ENCODE data around the gene EIF2D.
"Not testable (repeated sequence)": the region's sequence is repeated elsewhere in the genome, so short reads cannot be mapped to it uniquely, and the experiment has no call there.

EIF2D gene

GRCh38 chr1:206587904-206588303 lies 24.4 kb downstream of the EIF2D start:
- FAIRE-seq, result no peak
- no peak for DNase-seq (ENCODE audit: low spot score)

GRCh38 chr1:206586501-206587445 lies 25.5 kb downstream of the EIF2D start:
- FAIRE-seq (no peak), DNase-seq (ENCODE audit: low spot score) (no peak)

GRCh38 chr1:206584683-206585082 lies 27.6 kb downstream of the EIF2D start:
- no peak for FAIRE-seq
- DNase-seq (ENCODE audit: low spot score), result no peak

- DNase-seq (ENCODE audit: low spot score), result peak; percentile 67
- FAIRE-seq, result no peak
Observed at GRCh38 chr1:206583707-206584648, 28.3 kb downstream of the EIF2D start.

GRCh38 chr1:206582971-206583706 lies 29.1 kb downstream of the EIF2D start:
- FAIRE-seq, result no peak
- DNase-seq (ENCODE audit: low spot score), result no peak

GRCh38 chr1:206582537-206582936 lies 29.7 kb downstream of the EIF2D start:
- DNase-seq (ENCODE audit: low spot score) (no peak), FAIRE-seq (no peak)

- no peak for FAIRE-seq
- no peak for DNase-seq (ENCODE audit: low spot score)
Observed at GRCh38 chr1:206581571-206581981, 30.7 kb downstream of the EIF2D start.

- FAIRE-seq; DNase-seq (ENCODE audit: low spot score): not testable (repeated sequence)
Observed at GRCh38 chr1:206581114-206581497, 31.2 kb downstream of the EIF2D start.

- no peak for DNase-seq (ENCODE audit: low spot score)
- FAIRE-seq, result no peak
Observed at GRCh38 chr1:206580438-206581113, 31.7 kb downstream of the EIF2D start.

- FAIRE-seq, result no peak
- DNase-seq (ENCODE audit: low spot score), result peak; percentile 40
Observed at GRCh38 chr1:206579747-206580437, 32.4 kb downstream of the EIF2D start.

- DNase-seq (ENCODE audit: low spot score), result no peak
Observed at GRCh38 chr1:206578978-206579374, 33.3 kb downstream of the EIF2D start.

GRCh38 chr1:206578068-206578977 lies 33.9 kb downstream of the EIF2D start:
- FAIRE-seq (no peak), DNase-seq (ENCODE audit: low spot score) (no peak)

More at GRCh38 chr1:206578978-206579374, 33.3 kb downstream of the EIF2D start:
- FAIRE-seq, result no peak

- DNase-seq (ENCODE audit: low spot score) (no peak), FAIRE-seq (no peak)
Observed at GRCh38 chr1:206577626-206578025, 34.6 kb downstream of the EIF2D start.

GRCh38 chr1:206575894-206576737 lies 36.1 kb downstream of the EIF2D start:
- FAIRE-seq (no peak), DNase-seq (ENCODE audit: low spot score) (no peak)

- no peak for FAIRE-seq
- no peak for DNase-seq (ENCODE audit: low spot score)
Observed at GRCh38 chr1:206575165-206575893, 36.9 kb downstream of the EIF2D start.

- DNase-seq (ENCODE audit: low spot score) (no peak), FAIRE-seq (no peak)
Observed at GRCh38 chr1:206573762-206574161, 38.5 kb downstream of the EIF2D start.

GRCh38 chr1:206573319-206573718 lies 38.9 kb downstream of the EIF2D start:
- FAIRE-seq, result no peak
- DNase-seq (ENCODE audit: low spot score), result no peak
